Stimulated activated naive B cell treated with anti-CD40 and anti-IgM and Interleukin-4, amounts not matched to agents 10 μg/mL and 1 μg/mL and 100 μg/mL, for 72 hours (primary cell): ENCODE results near the gene FAR2.
A peak's percentile ranks its signal among the peaks of the same experiment; 100 is the strongest.

Source experiments
- ATAC-seq, 2 donors: fragments of 150-1000 bp; cut with Tn5 transposase; replicated peaks; 2 replicates each; pipeline ENCODE4 v1.10.0; 2021; ENCODE audit warnings: moderate library complexity in 1 of 2
- DNase-seq: peaks from one replicate; pipeline ENCODE4 v3.0.0; 2021
- H3K27ac Mint-ChIP-seq: one replicate; pipeline ENCODE4 v1.8.0; 2022; ENCODE audit warnings: mild to moderate bottlenecking, mixed read lengths
- H3K27me3 Mint-ChIP-seq, 2 donors: one replicate each; pipeline ENCODE4 v1.8.0; 2022; ENCODE audit warnings: mixed read lengths in 2 of 2
- H3K36me3 Mint-ChIP-seq, 2 donors: one replicate each; pipeline ENCODE4 v1.8.0; 2022; ENCODE audit warnings: mixed read lengths in 2 of 2, mild to moderate bottlenecking in 1 of 2
- H3K4me1 Mint-ChIP-seq, 2 donors: one replicate each; pipeline ENCODE4 v1.8.0; 2022; ENCODE audit warnings: mixed read lengths in 2 of 2, mild to moderate bottlenecking in 1 of 2
- H3K4me3 Mint-ChIP-seq, 2 donors: one replicate each; pipeline ENCODE4 v1.8.0; 2022; ENCODE audit warnings: mild to moderate bottlenecking in 2 of 2, mixed read lengths in 2 of 2, moderate library complexity in 1 of 2
- H3K9me3 Mint-ChIP-seq, 2 donors: one replicate each; pipeline ENCODE4 v1.8.0; 2022; ENCODE audit warnings: mixed read lengths in 2 of 2, mild to moderate bottlenecking in 1 of 2

The FAR2 gene

DNA sequence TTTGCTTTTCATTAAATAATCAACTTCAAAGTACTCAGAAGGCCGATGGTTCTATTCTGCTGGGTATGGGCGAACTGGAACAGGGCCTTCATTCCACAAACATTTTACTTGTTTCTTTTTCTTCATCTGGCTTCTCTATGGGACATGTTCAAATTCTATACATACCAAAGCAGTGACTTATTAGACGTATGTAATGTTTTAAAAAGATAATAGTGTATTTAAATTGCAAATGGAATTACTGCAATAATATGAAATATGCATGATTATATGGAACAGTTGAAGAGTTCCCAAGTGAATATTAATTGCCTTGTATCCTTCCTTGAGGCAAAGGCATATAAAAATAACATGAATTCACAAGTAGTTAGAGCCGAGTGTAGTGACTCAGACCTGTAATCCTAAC lies 75.5 kb downstream of the FAR2 start:
- no peaks in the 10 kb centered on the region for H3K27me3 Mint-ChIP-seq
- no peak overlapping the region for H3K4me3 Mint-ChIP-seq
- H3K9me3 Mint-ChIP-seq: peaks cover 0 to 4% of the 10 kb centered on the region in 2 donors
- H3K4me1 Mint-ChIP-seq: no peaks in the 10 kb centered on the region
- DNase-seq (no peak), ATAC-seq (no peak)
- no peak overlapping the region for H3K27ac Mint-ChIP-seq
- no peaks in the 10 kb centered on the region for H3K36me3 Mint-ChIP-seq

DNA sequence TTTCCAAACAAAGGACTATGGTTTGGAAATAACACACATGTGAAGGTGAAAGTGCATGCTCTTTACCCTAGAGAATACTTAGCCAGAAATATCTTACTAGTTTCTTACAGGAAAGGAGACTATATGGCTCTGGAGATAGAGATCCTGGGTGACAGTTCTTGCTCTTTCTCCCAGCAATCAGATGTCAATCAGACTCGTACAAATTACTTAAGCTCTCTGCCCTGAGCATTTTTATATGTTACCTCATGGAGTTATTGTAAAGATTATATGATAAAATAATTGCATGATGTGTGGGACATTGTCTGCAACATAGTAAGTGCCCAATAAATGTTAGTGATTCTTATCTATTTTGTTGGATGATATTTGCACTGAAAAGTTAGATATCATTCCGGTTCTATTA lies 76.8 kb downstream of the FAR2 start:
- no peak overlapping the region for H3K4me3 Mint-ChIP-seq
- no peak for DNase-seq
- H3K27me3 Mint-ChIP-seq: no peaks in the 10 kb centered on the region
- H3K9me3 Mint-ChIP-seq: peaks cover 0 to 4% of the 10 kb centered on the region in 2 donors
- H3K27ac Mint-ChIP-seq: no peak overlapping the region
- no peaks in the 10 kb centered on the region for H3K4me1 Mint-ChIP-seq
- ATAC-seq: no peak
- H3K36me3 Mint-ChIP-seq: no peaks in the 10 kb centered on the region

- H3K4me1 Mint-ChIP-seq: no peaks in the 10 kb centered on the region
- no peaks in the 10 kb centered on the region for H3K27me3 Mint-ChIP-seq
- ATAC-seq (no peak), DNase-seq (no peak)
- no peak overlapping the region for H3K27ac Mint-ChIP-seq
- H3K4me3 Mint-ChIP-seq: no peak overlapping the region
- no peaks in the 10 kb centered on the region for H3K36me3 Mint-ChIP-seq
- H3K9me3 Mint-ChIP-seq: peaks cover 0 to 4% of the 10 kb centered on the region in 2 donors
Observed at GRCh38 chr12:29226616-29227015, 77.5 kb downstream of the FAR2 start.

- no peak overlapping the region for H3K4me3 Mint-ChIP-seq
- H3K27ac Mint-ChIP-seq: no peak overlapping the region
- DNase-seq (no peak), ATAC-seq (no peak)
- no peaks in the 10 kb centered on the region for H3K27me3 Mint-ChIP-seq
- no peaks in the 10 kb centered on the region for H3K4me1 Mint-ChIP-seq
- no peaks in the 10 kb centered on the region for H3K36me3 Mint-ChIP-seq
- H3K9me3 Mint-ChIP-seq: no peaks in the 10 kb centered on the region
Observed at GRCh38 chr12:29228474-29229157, 79.5 kb downstream of the FAR2 start.

DNA sequence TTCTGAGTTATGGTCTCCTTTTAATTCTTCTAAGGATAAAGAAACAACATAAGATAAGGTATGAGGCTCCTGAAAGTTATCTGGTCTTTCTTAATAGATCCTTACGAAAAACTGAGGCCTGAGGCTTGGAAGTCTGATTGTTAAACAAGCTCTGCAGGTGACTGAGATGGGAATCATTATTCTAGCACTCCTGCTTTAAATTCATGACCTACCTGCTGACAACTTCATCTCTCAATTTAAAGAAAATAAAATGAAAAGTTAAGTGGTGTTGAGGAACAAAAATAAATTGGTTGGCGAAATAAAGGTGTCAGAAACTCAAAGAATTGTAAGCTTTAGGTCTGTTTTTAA lies 80.1 kb downstream of the FAR2 start:
- no peaks in the 10 kb centered on the region for H3K27me3 Mint-ChIP-seq
- no peaks in the 10 kb centered on the region for H3K9me3 Mint-ChIP-seq

GRCh38 chr12:29229937-29230336 lies 80.9 kb downstream of the FAR2 start:
- ATAC-seq (no peak), DNase-seq (no peak)
- no peaks in the 10 kb centered on the region for H3K9me3 Mint-ChIP-seq
- no peak overlapping the region for H3K27ac Mint-ChIP-seq
- H3K4me1 Mint-ChIP-seq: no peaks in the 10 kb centered on the region
- no peaks in the 10 kb centered on the region for H3K36me3 Mint-ChIP-seq
- H3K27me3 Mint-ChIP-seq: no peaks in the 10 kb centered on the region
- no peak overlapping the region for H3K4me3 Mint-ChIP-seq

More for the DNA sequence above, 80.1 kb downstream of the FAR2 start:
- Mint-ChIP-seq H3K4me3 (no peak overlapping the region), H3K27ac (no peak overlapping the region), H3K36me3 (no peaks in the 10 kb centered on the region), H3K4me1 (no peaks in the 10 kb centered on the region)
- ATAC-seq (no peak), DNase-seq (no peak)

DNA sequence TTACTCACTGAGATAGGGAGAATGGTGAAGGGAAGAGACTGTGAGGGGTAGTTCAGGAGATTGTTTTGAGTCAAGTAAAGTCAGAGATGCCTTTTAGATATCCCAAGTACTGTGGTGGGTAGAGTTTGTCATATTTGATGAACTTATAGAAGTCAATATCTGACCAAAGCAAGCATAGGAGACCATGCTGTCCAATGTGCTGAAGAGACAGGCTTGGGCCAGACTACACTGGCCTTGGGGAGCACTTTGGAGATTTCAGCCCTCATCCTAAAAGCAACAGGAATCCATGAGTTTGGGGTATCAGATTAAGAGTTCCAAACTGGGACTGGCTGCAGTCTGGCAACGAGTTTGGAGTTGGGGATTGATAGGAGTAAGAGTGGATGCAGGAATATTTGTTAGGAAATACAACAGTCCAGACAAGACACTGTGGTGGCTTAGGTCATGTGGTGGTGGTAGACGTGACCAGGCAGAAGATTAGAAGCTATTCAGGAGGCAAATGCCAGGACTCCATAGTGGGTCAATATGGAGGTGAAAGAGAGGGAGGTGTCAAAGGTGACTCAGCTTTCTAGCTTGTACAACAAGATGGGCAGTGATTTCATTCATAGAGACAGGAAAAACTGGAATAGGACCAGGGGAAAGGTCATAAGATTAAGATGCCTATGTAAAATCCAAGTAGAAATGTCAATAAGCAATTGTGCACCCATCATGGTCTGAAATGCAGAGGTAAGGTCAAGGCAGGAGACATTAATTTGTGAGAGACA lies 81.9 kb downstream of the FAR2 start:
- DNase-seq (no peak), ATAC-seq (no peak)
- no peak overlapping the region for H3K4me3 Mint-ChIP-seq
- no peak overlapping the region for H3K27ac Mint-ChIP-seq
- H3K4me1 Mint-ChIP-seq: no peaks in the 10 kb centered on the region
- no peaks in the 10 kb centered on the region for H3K9me3 Mint-ChIP-seq
- H3K36me3 Mint-ChIP-seq: no peaks in the 10 kb centered on the region
- no peaks in the 10 kb centered on the region for H3K27me3 Mint-ChIP-seq

DNA sequence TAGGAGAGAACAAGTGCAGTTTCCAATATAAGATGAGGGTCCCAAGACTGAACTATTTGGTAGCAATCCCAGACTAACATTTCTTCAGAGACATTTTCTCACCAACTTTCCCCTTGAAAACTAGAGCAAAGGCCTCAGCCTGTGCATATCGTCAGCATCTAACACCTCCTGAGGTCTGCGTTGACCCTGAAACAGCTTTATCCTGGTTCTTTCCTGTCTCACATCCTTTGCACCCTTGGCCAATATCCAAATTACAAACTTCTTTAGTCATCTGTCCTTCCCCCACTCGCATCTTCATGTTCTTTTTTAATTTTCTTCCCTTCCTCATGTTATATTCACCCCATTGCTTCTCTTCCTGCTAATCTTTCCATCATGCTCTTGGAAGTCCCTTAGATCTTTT lies 83.0 kb downstream of the FAR2 start:
- no peaks in the 10 kb centered on the region for H3K27me3 Mint-ChIP-seq
- H3K9me3 Mint-ChIP-seq: no peaks in the 10 kb centered on the region
- DNase-seq: no peak
- H3K36me3 Mint-ChIP-seq: no peaks in the 10 kb centered on the region
- no peak overlapping the region for H3K4me3 Mint-ChIP-seq
- H3K27ac Mint-ChIP-seq: no peak overlapping the region
- ATAC-seq: no peak
- H3K4me1 Mint-ChIP-seq: no peaks in the 10 kb centered on the region

DNA sequence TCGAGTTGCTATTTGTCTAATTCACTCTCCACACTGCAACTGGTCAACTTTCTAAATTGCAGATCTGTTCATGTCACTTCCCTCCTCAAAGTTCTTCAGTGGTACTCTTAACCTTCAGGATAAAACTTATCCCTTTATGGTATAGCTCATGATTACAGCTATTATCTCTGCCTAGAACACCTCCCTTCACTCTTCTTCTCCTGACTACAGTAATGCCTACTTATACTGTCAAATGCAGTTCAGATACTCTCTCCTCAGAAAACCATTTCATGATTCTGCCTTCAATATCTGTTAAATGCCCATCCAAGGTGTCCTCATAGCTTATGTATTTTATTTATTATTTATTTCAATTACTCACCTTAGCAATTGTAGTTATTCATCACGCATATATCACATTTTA lies 85.5 kb downstream of the FAR2 start:
- H3K4me3 Mint-ChIP-seq: no peak overlapping the region
- H3K4me1 Mint-ChIP-seq: no peaks in the 10 kb centered on the region
- no peaks in the 10 kb centered on the region for H3K36me3 Mint-ChIP-seq
- DNase-seq (no peak), ATAC-seq (no peak)
- H3K27me3 Mint-ChIP-seq: no peaks in the 10 kb centered on the region
- H3K9me3 Mint-ChIP-seq: no peaks in the 10 kb centered on the region
- no peak overlapping the region for H3K27ac Mint-ChIP-seq

DNA sequence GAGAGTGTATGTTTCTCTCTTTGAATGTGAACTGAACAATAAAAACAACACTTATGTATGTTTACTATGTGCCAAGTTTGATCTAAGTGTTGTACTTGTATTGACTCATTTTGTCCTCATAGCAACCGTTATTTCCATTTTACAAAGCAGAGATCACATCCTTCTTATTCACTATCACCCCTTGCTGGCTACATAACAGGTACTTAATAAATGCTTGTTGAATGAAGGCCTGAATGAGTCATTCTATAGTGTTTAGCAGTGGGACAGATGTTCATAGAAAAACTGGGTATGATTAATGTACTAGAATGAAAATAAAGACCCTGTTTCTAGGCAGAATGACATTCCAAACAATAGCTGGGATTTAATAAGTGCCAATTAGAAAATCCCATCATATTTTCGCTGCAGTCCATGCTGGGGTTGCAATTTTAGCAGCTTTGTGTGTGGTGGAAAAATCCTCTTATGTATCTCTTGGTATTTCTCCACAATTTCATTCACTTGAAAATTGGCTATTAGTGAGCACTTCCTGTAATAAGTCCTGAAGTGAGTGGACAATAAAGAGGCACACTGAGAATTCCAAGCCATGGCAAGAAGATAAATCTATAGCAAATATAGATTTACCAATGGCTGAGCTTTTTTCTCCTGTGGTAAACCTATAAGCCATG lies 86.0 kb downstream of the FAR2 start:
- Mint-ChIP-seq H3K27ac (no peak overlapping the region), H3K36me3 (no peaks in the 10 kb centered on the region), H3K9me3 (no peaks in the 10 kb centered on the region), H3K27me3 (peaks cover 0 to under 1% of the 10 kb centered on the region in 2 donors), H3K4me3 (no peak overlapping the region), H3K4me1 (no peaks in the 10 kb centered on the region)
- DNase-seq (no peak), ATAC-seq (no peak)

GRCh38 chr12:29238822-29239291 lies 89.8 kb downstream of the FAR2 start:
- peaks cover 0 to 5% of the 10 kb centered on the region in 2 donors for H3K27me3 Mint-ChIP-seq
- no peak for ATAC-seq
- peaks cover 2 to 20% of the 10 kb centered on the region in 2 donors for H3K4me1 Mint-ChIP-seq
- H3K27ac Mint-ChIP-seq: no peak overlapping the region
- H3K36me3 Mint-ChIP-seq: no peaks in the 10 kb centered on the region
- peaks cover 0 to 1% of the 10 kb centered on the region in 2 donors for H3K9me3 Mint-ChIP-seq
- no peak for DNase-seq
- no peak overlapping the region for H3K4me3 Mint-ChIP-seq

DNA sequence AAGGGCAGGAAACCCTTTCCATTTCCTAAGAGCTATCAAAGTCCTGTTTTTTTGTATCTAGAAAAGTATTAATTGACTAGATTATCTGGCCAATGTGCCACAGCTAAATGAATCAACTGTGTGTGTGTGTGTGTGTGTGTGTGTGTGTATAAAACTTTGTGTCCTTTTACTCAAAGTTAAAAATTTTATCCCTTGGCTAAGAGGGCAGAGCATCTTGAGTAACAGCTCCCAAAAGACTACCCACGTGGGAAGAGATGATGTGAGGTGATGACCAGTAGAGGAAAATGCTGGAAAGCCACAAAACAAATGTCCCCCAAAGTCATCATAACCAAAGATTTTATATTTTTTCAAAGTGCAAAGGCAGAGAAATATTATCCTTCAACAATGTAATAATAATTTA lies 90.3 kb downstream of the FAR2 start:
- H3K36me3 Mint-ChIP-seq: no peaks in the 10 kb centered on the region
- H3K4me1 Mint-ChIP-seq: peaks cover 2 to 20% of the 10 kb centered on the region in 2 donors
- ATAC-seq (no peak), DNase-seq (no peak)
- no peak overlapping the region for H3K4me3 Mint-ChIP-seq
- peaks cover 0 to 5% of the 10 kb centered on the region in 2 donors for H3K27me3 Mint-ChIP-seq
- peaks cover 0 to 1% of the 10 kb centered on the region in 2 donors for H3K9me3 Mint-ChIP-seq
- H3K27ac Mint-ChIP-seq: no peak overlapping the region

- no peak overlapping the region for H3K27ac Mint-ChIP-seq
- DNase-seq: no peak
- no peak overlapping the region for H3K4me3 Mint-ChIP-seq
- H3K9me3 Mint-ChIP-seq: peaks cover 0 to 1% of the 10 kb centered on the region in 2 donors
- H3K27me3 Mint-ChIP-seq: peaks cover 0 to 5% of the 10 kb centered on the region in 2 donors
- H3K4me1 Mint-ChIP-seq: peaks cover 2 to 31% of the 10 kb centered on the region in 2 donors
- ATAC-seq: no peak
- no peaks in the 10 kb centered on the region for H3K36me3 Mint-ChIP-seq
Observed at GRCh38 chr12:29240441-29240840, 91.4 kb downstream of the FAR2 start.

- Mint-ChIP-seq H3K9me3 (peaks cover 0 to 1% of the 10 kb centered on the region in 2 donors), H3K27ac (no peak overlapping the region), H3K4me1 (peaks cover 6 to 33% of the 10 kb centered on the region in 2 donors), H3K4me3 (no peak overlapping the region), H3K27me3 (peaks cover 0 to 5% of the 10 kb centered on the region in 2 donors), H3K36me3 (no peaks in the 10 kb centered on the region)
- DNase-seq (peak; percentile 22), ATAC-seq (peak; percentile 84)
Observed at GRCh38 chr12:29241821-29242591, 92.9 kb downstream of the FAR2 start.
